HEK293 (cell line): ENCODE results near the gene TSACC.
A peak's percentile ranks its signal among the peaks of the same experiment; 100 is the strongest.

ENCODE experiments used
- CTCF ChIA-PET: fragments of 350-600 bp; formaldehyde crosslinking; extraction: SDS; loops from one replicate; lab custom pipeline; 2021; ENCODE audit warnings: antibody characterized with exemption; lab: Yijun Ruan, JAX
- POLR2A ChIA-PET: fragments of 300-600 bp; formaldehyde crosslinking; extraction: SDS; loops from one replicate; lab custom pipeline; 2020; ENCODE audit warnings: antibody characterized with exemption, inconsistent platforms; lab: Yijun Ruan, JAX
- H3K27ac ChIP-seq: fragments of 200-500 bp; sonication (Bioruptor generic); 2 replicates; pipeline ENCODE4 v1.5.1; 2014; ENCODE audit warnings: low read depth, low read length, control low read depth, inconsistent platforms; ENCODE audit errors: extremely low read depth
- H3K36me3 ChIP-seq, 2 experiments: fragments of 200-500 bp in 1 of 2; sonication (Bioruptor generic) in 1 of 2; 1 replicate in 1 of 2; 2 replicates in 1 of 2; pipeline ENCODE4 v1.5.1; 2014 to 2017; ENCODE audit warnings: inconsistent platforms in 2 of 2, low read length in 2 of 2; ENCODE audit not compliant: control insufficient read depth in 2 of 2, insufficient read depth in 1 of 2
- H3K4me1 ChIP-seq: fragments of 200-500 bp; sonication (Bioruptor generic); 2 replicates; pipeline ENCODE4 v1.5.1; 2014; ENCODE audit warnings: mild to moderate bottlenecking, low read length, inconsistent platforms; ENCODE audit not compliant: control insufficient read depth, insufficient read depth
- H3K4me3 ChIP-seq: 2 replicates; pipeline ENCODE4 v1.5.1; 2011; ENCODE audit warnings: low read depth, mild to moderate bottlenecking, control low read depth, low read length, moderate library complexity
- H3K9me3 ChIP-seq: fragments of 200-500 bp; sonication (Bioruptor generic); 2 replicates; pipeline ENCODE4 v1.5.1; 2014; ENCODE audit warnings: low read depth, low read length, inconsistent platforms; ENCODE audit not compliant: control insufficient read depth, insufficient read depth
- BCL6B ChIP-seq: fragments of 450-650 bp; formaldehyde crosslinking; IDR thresholded peaks from 2 replicates; pipeline ENCODE4 v1.5.1; 2017; ENCODE audit warnings: missing biosample characterization, missing genetic modification characterization
- ELK4 ChIP-seq: IDR thresholded peaks from 2 replicates; pipeline ENCODE4 v1.6.1; 2011; ENCODE audit warnings: mild to moderate bottlenecking, low read depth, low read length, borderline replicate concordance
- KLF8 ChIP-seq: fragments of 450-650 bp; formaldehyde crosslinking; IDR thresholded peaks from 2 replicates; pipeline ENCODE4 v1.5.1; 2016; ENCODE audit warnings: missing biosample characterization, missing genetic modification characterization
- KLF9 ChIP-seq: fragments of 450-650 bp; formaldehyde crosslinking; IDR thresholded peaks from 2 replicates; pipeline ENCODE4 v1.5.1; 2016; ENCODE audit warnings: missing biosample characterization, missing genetic modification characterization, low read depth
- SP3 ChIP-seq: fragments of 450-650 bp; formaldehyde crosslinking; IDR thresholded peaks from 2 replicates; pipeline ENCODE4 v1.5.1; 2016; ENCODE audit warnings: missing biosample characterization, missing genetic modification characterization
- SP7 ChIP-seq: fragments of 450-650 bp; formaldehyde crosslinking; IDR thresholded peaks from 2 replicates; pipeline ENCODE4 v1.5.1; 2016; ENCODE audit warnings: missing biosample characterization, missing genetic modification characterization
- ZFHX2 ChIP-seq: fragments of 450-650 bp; formaldehyde crosslinking; conservative IDR thresholded peaks from 2 replicates; pipeline ENCODE4 v1.5.1; 2016; ENCODE audit warnings: missing biosample characterization, missing genetic modification characterization
- ZFP69B ChIP-seq: fragments of 450-650 bp; formaldehyde crosslinking; IDR thresholded peaks from 2 replicates; pipeline ENCODE4 v1.5.1; 2016; ENCODE audit warnings: missing biosample characterization, missing genetic modification characterization
- ZNF175 ChIP-seq: fragments of 450-650 bp; formaldehyde crosslinking; IDR thresholded peaks from 2 replicates; pipeline ENCODE4 v1.5.1; 2016; ENCODE audit warnings: missing biosample characterization, missing genetic modification characterization
- ZNF19 ChIP-seq: fragments of 450-650 bp; formaldehyde crosslinking; IDR thresholded peaks from 2 replicates; pipeline ENCODE4; 2016; ENCODE audit warnings: missing biosample characterization, missing genetic modification characterization, low read depth
- ZNF324 ChIP-seq: fragments of 450-650 bp; formaldehyde crosslinking; IDR thresholded peaks from 2 replicates; pipeline ENCODE4 v1.5.1; 2016; ENCODE audit warnings: missing biosample characterization, missing genetic modification characterization
- ZNF391 ChIP-seq: fragments of 450-650 bp; formaldehyde crosslinking; IDR thresholded peaks from 2 replicates; pipeline ENCODE4 v1.5.1; 2016; ENCODE audit warnings: low read depth, missing biosample characterization, missing genetic modification characterization, borderline replicate concordance
- ZNF449 ChIP-seq: fragments of 450-650 bp; formaldehyde crosslinking; IDR thresholded peaks from 2 replicates; pipeline ENCODE4 v1.5.1; 2017; ENCODE audit warnings: missing biosample characterization, mild to moderate bottlenecking, missing genetic modification characterization, moderate library complexity
- ZNF514 ChIP-seq: fragments of 450-650 bp; formaldehyde crosslinking; IDR thresholded peaks from 2 replicates; pipeline ENCODE4 v1.5.1; 2016; ENCODE audit warnings: missing biosample characterization, missing genetic modification characterization
- ZNF548 ChIP-seq: fragments of 450-650 bp; formaldehyde crosslinking; IDR thresholded peaks from 2 replicates; pipeline ENCODE4 v1.5.1; 2016; ENCODE audit warnings: missing biosample characterization, missing genetic modification characterization
- ZNF623 ChIP-seq: fragments of 450-650 bp; formaldehyde crosslinking; IDR thresholded peaks from 2 replicates; pipeline ENCODE4 v1.5.1; 2016; ENCODE audit warnings: missing biosample characterization, missing genetic modification characterization
- ZNF701 ChIP-seq: fragments of 450-650 bp; formaldehyde crosslinking; IDR thresholded peaks from 2 replicates; pipeline ENCODE4 v1.5.1; 2016; ENCODE audit warnings: missing biosample characterization, missing genetic modification characterization
- ZNF747 ChIP-seq: fragments of 450-650 bp; formaldehyde crosslinking; IDR thresholded peaks from 2 replicates; pipeline ENCODE4 v1.5.1; 2016; ENCODE audit warnings: missing biosample characterization, missing genetic modification characterization
- TF ChIP-seq, protein P1 (sequence below): fragments of 450-650 bp; formaldehyde crosslinking; IDR thresholded peaks from 2 replicates; pipeline ENCODE4 v1.5.1; 2016; ENCODE audit warnings: missing biosample characterization, missing genetic modification characterization

TSACC gene

DNA sequence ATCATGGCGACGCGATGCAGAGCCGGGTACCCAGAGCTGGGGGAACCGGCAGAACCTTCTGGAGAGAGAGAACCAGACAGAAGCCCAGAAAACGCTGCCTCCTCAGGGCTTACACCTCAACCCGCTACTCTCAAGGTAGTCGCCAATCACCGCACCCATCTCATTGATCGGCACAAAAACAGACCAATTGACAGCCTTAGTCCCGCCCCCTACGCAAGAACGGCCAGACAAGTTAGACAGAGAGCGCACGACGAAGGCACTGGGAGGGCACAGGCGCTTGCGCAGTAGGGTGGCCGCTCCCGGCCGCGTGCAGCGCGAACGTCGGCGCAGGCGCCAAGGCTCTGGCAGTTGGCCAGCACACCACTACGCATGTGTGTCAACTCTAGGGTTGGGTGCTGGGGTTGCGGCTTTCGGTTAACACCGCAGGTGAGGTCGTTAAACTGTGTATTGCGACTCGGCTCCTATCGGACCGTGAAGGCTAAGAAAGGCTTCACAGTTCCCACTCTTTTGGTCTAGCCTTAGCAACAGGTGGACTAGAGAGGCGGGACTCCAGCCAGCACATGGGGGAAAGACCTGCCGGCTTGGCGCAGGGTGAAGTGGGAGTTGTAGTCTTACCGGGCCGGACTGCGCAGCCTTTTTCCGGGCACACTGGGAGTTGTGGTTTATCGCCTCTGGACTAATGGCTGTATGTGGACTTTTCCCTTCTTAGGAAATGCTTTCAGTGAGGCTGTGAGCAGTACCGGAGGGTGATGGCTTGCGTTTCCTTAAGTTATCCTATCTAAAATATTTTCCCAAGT lies at the start of gene TSACC, which contains the start of gene CCT3 (continued):
- TF ChIP-seq, protein P1, sequence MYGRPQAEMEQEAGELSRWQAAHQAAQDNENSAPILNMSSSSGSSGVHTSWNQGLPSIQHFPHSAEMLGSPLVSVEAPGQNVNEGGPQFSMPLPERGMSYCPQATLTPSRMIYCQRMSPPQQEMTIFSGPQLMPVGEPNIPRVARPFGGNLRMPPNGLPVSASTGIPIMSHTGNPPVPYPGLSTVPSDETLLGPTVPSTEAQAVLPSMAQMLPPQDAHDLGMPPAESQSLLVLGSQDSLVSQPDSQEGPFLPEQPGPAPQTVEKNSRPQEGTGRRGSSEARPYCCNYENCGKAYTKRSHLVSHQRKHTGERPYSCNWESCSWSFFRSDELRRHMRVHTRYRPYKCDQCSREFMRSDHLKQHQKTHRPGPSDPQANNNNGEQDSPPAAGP (tag by site-specific recombination): no peak
- TF ChIP-seq ZFP69B: 0 out of 2 replicates have a peak, but pooled peaks have one; percentile 14

- TF ChIP-seq ZNF449 (tag by site-specific recombination): no peak
- no peak for TF ChIP-seq ZNF19 (tag by site-specific recombination)
- TF ChIP-seq KLF9 (tag by site-specific recombination): no peak
- no peak for TF ChIP-seq SP7 (tag by site-specific recombination)
- TF ChIP-seq ZNF391 (tag by site-specific recombination): no peak
- TF ChIP-seq BCL6B (tag by site-specific recombination): no peak
- TF ChIP-seq ZNF548 (tag by site-specific recombination): no peak
- TF ChIP-seq ZNF514 (tag by site-specific recombination): no peak
- no peak for TF ChIP-seq ZNF747 (tag by site-specific recombination)
- TF ChIP-seq ZNF324: no peak
- no peak for TF ChIP-seq ZFHX2
- no peak for TF ChIP-seq SP3 (tag by site-specific recombination)
- no peak for TF ChIP-seq ZNF623 (tag by site-specific recombination)
- TF ChIP-seq KLF8 (tag by site-specific recombination): no peak
- no peak for TF ChIP-seq ZNF175
- TF ChIP-seq ELK4: no peak
- TF ChIP-seq ZNF701 (tag by site-specific recombination): no peak
- no peaks in the 10 kb centered on the region for H3K9me3 ChIP-seq
- peaks cover 4 to 66% of the 10 kb centered on the region in 2 experiments; a peak in 2 of 3 replicates for H3K36me3 ChIP-seq
- H3K4me1 ChIP-seq: no peaks in the 10 kb centered on the region; the same call in 1 of the 2 replicates
- ChIA-PET POLR2A (no interaction called here), CTCF (no interaction called here)
- no peak overlapping the region for H3K4me3 ChIP-seq
- no peak overlapping the region for H3K27ac ChIP-seq
Observed at GRCh38 chr1:156289857-156290256, 48.5 kb upstream of the TSACC start.
